ENCODE data around the gene DDX42. TPM values are rescaled to one million over a fixed set of nuclear protein-coding genes. Genes with fewer than 3 reads are reported as not detected.
A peak's percentile ranks its signal among the peaks of the same experiment; 100 is the strongest.

DDX42 gene
- total RNA-seq, 1 donor from 2014 or later: 110 TPM

DNA sequence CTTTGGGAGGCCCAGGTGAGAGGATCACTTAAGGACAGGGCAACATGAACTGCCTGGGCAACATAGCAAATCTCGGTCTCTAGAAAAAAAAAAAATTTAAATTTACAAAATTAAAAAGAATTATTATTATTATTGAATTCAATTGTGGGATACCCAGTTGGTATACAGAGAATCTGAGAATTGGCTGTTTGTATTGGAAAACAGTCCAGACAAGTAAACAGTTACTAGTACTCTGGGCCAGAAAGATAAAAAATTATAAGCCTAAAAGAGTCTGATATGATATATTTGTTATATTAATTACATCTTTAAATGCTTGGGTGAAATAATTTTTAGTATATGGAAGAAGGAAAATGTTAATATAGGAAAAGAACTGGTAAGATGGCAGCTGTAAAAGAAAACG, 15.5 kb upstream of the DDX42 start:
- Mint-ChIP-seq H3K9me3 (ENCODE audit: unreplicated experiment) (no peaks in the 10 kb centered on the region), H3K4me1 (ENCODE audit: unreplicated experiment) (peaks cover 4% of the 10 kb centered on the region), H3K36me3 (ENCODE audit: low read depth, unreplicated experiment) (peaks cover 22% of the 10 kb centered on the region), H3K27ac (ENCODE audit: unreplicated experiment) (no peak overlapping the region), H3K4me3 (ENCODE audit: unreplicated experiment) (no peak overlapping the region), H3K27me3 (ENCODE audit: unreplicated experiment) (no peaks in the 10 kb centered on the region)
- no peak for DNase-seq (ENCODE audit: low spot score)
- TF ChIP-seq, protein P1, sequence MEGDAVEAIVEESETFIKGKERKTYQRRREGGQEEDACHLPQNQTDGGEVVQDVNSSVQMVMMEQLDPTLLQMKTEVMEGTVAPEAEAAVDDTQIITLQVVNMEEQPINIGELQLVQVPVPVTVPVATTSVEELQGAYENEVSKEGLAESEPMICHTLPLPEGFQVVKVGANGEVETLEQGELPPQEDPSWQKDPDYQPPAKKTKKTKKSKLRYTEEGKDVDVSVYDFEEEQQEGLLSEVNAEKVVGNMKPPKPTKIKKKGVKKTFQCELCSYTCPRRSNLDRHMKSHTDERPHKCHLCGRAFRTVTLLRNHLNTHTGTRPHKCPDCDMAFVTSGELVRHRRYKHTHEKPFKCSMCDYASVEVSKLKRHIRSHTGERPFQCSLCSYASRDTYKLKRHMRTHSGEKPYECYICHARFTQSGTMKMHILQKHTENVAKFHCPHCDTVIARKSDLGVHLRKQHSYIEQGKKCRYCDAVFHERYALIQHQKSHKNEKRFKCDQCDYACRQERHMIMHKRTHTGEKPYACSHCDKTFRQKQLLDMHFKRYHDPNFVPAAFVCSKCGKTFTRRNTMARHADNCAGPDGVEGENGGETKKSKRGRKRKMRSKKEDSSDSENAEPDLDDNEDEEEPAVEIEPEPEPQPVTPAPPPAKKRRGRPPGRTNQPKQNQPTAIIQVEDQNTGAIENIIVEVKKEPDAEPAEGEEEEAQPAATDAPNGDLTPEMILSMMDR (IDR thresholded peaks at IDR 0.05; ENCODE audit: unreplicated experiment): no peak

DNA sequence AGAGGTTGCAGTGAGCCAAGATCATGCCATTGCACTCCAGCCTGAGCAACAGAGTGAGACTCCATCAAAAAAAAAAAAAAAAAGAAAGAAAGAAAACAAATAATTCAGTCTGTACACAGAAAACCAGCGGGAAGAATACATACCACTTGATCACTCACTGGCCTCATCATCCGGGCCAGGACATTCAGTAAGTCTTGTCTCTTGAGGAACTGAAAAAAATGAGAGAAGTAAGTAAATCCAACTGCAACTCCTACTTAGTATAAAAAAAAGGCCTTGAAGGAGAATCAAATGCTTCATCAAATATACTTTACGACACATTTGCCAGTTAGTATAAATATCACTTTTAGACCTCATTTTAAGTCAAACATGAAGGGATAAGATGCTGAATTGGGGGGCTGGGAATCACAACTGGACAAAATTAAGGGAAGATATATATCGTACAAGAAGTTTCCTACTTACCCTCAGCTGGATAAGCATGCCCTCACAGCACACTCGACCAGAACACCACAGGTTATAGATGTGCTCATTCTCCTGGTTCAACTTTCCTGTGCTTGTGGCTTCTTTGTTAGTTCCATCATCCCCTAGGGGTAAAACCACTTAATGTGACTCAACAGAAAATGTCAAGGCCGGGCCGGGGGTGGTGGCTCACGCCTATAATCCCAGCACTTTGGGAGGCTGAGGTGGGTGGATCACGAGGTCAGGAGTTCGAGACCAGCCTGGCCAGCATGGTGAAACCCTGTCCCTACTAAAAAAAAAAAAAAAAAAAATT, 13.0 kb upstream of the DDX42 start:
- Mint-ChIP-seq H3K9me3 (ENCODE audit: unreplicated experiment) (no peaks in the 10 kb centered on the region), H3K4me1 (ENCODE audit: unreplicated experiment) (peaks cover 4% of the 10 kb centered on the region), H3K36me3 (ENCODE audit: low read depth, unreplicated experiment) (peaks cover 30% of the 10 kb centered on the region), H3K4me3 (ENCODE audit: unreplicated experiment) (no peak overlapping the region), H3K27ac (ENCODE audit: unreplicated experiment) (no peak overlapping the region), H3K27me3 (ENCODE audit: unreplicated experiment) (no peaks in the 10 kb centered on the region)
- no peak for DNase-seq (ENCODE audit: low spot score)
- TF ChIP-seq, protein P1 (IDR thresholded peaks at IDR 0.05; ENCODE audit: unreplicated experiment): no peak

DNA sequence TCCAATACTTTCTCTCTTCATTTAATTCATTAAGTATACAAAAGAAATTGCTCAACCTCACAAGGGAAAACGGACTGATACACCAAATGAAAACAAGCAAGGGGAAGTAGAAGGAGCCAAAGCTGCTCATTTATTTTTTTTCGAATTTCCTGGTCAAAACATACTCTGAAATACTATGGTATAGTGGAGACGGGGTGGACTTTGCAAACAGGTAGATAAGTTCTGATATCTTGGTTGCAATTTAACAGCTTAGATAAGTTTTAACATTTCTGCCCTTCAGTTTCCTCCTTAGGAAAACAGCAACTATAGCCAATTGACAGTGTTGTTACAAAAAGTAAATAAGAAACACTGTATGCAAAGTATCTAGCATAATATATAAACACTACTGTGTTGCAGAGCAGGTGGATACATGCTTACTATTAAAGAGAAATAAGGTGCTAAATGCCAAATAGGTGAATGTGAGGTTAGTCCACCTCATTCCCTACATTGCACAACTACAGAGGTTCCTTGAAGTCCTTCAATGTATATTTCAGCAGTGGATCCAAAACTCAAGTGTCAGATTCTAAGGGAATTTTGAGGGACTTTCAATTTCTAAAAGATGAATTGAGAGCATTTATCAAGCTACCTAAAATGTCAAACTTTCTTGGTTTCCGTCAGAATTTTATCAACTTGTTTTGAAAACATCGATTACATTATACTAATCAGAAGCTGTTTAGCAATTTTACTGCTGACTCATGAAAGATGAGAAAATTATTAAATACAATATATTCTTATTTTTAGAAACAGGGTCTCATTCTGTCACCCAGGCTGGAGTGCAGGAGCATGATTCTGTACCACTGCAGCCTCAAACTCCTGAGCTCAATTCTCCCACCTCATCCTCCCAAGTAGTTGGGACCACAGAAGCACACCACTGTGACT, 11.6 kb upstream of the DDX42 start:
- Mint-ChIP-seq H3K36me3 (ENCODE audit: low read depth, unreplicated experiment) (peaks cover 24% of the 10 kb centered on the region), H3K4me1 (ENCODE audit: unreplicated experiment) (peaks cover 4% of the 10 kb centered on the region), H3K9me3 (ENCODE audit: unreplicated experiment) (no peaks in the 10 kb centered on the region), H3K27ac (ENCODE audit: unreplicated experiment) (peak overlapping the region; percentile 64), H3K4me3 (ENCODE audit: unreplicated experiment) (no peak overlapping the region), H3K27me3 (ENCODE audit: unreplicated experiment) (no peaks in the 10 kb centered on the region)
- no peak for DNase-seq (ENCODE audit: low spot score)
- TF ChIP-seq, protein P1 (IDR thresholded peaks at IDR 0.05; ENCODE audit: unreplicated experiment): no peak

DNA sequence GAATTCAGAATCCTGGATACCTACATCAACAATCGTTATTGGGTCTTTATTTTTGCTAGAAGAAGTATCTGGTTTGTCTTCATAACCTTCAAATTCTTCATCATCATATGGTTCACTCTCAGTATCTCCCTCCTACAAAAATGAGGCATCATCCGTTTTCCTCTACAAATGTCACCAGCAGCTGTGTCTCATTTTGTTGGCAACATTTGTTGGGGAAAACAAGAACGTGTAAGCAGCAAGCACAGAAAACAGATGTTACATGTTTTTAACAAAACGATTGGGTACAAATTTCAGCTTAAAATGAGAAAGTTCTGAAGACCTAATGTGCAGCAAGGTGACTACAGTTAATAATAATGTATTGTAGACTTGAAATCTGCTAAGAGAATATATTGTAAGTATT, 9.3 kb upstream of the DDX42 start:
- Mint-ChIP-seq H3K27me3 (ENCODE audit: unreplicated experiment) (no peaks in the 10 kb centered on the region), H3K27ac (ENCODE audit: unreplicated experiment) (no peak overlapping the region), H3K36me3 (ENCODE audit: low read depth, unreplicated experiment) (peaks cover 24% of the 10 kb centered on the region), H3K4me3 (ENCODE audit: unreplicated experiment) (no peak overlapping the region), H3K9me3 (ENCODE audit: unreplicated experiment) (no peaks in the 10 kb centered on the region), H3K4me1 (ENCODE audit: unreplicated experiment) (peaks cover 4% of the 10 kb centered on the region)
- TF ChIP-seq, protein P1 (IDR thresholded peaks at IDR 0.05; ENCODE audit: unreplicated experiment): no peak
- no peak for DNase-seq (ENCODE audit: low spot score)

Data from endothelial cell (in vitro differentiated cells).